Neural cell (in vitro differentiated cells): Measurements from ENCODE around the gene NHERF2. TPM values are rescaled to one million over a fixed set of nuclear protein-coding genes. Genes with fewer than 3 reads are reported as not detected.

ENCODE experiments used
- H2AFZ ChIP-seq: fragments of 200-600, 300-800 bp; sonication (generic), shearing (Covaris generic); 2 replicates; pipeline ENCODE4 v1.6.0; 2014; ENCODE audit warnings: low read depth, mild to moderate bottlenecking, antibody characterized with exemption, low read length, moderate library complexity
- H3F3A ChIP-seq: fragments of 200-600 bp; shearing (Covaris generic); 2 replicates; pipeline ENCODE4 v1.6.1; 2016; ENCODE audit warnings: mild to moderate bottlenecking, moderate library complexity, mixed read lengths, antibody characterized with exemption, low read length; ENCODE audit not compliant: insufficient read depth, poor library complexity, severe bottlenecking
- H3K27ac ChIP-seq: fragments of 200-600, 300-800 bp; sonication (generic), shearing (Covaris generic); 2 replicates; pipeline ENCODE4 v1.5.1; 2014; ENCODE audit warnings: mild to moderate bottlenecking, low read length, moderate library complexity
- H3K27me3 ChIP-seq: fragments of 300-800, 200-600 bp; sonication (generic), shearing (Covaris generic); 2 replicates; pipeline ENCODE4 v1.6.0; 2014; ENCODE audit warnings: mild to moderate bottlenecking, low read depth, low read length, moderate library complexity; ENCODE audit not compliant: insufficient read depth
- H3K36me3 ChIP-seq: fragments of 300-800, 200-600 bp; sonication (generic), shearing (Covaris generic); 2 replicates; pipeline ENCODE4 v1.5.1; 2014; ENCODE audit warnings: mild to moderate bottlenecking, antibody characterized with exemption, low read length, moderate library complexity; ENCODE audit not compliant: insufficient read depth
- H3K4me2 ChIP-seq: fragments of 300-800, 200-600 bp; sonication (generic), shearing (Covaris generic); 2 replicates; pipeline ENCODE4 v1.6.0; 2014; ENCODE audit warnings: mild to moderate bottlenecking, low read length
- H3K4me3 ChIP-seq: fragments of 300-800, 200-600 bp; sonication (generic), shearing (Covaris generic); 2 replicates; pipeline ENCODE4 v1.5.1; 2014; ENCODE audit warnings: mild to moderate bottlenecking, low read length, moderate library complexity
- H3K79me2 ChIP-seq: fragments of 200-600 bp; shearing (Covaris generic); replicated peaks from 2 replicates; pipeline ENCODE4 v1.6.0; 2014; ENCODE audit warnings: mild to moderate bottlenecking, low read length, moderate library complexity; ENCODE audit not compliant: insufficient read depth
- H3K9ac ChIP-seq: fragments of 300-800, 200-600 bp; sonication (generic), shearing (Covaris generic); 2 replicates; pipeline ENCODE4 v1.6.1; 2016; ENCODE audit warnings: mild to moderate bottlenecking, low read length, mixed read lengths
- H3K9me2 ChIP-seq: fragments of 200-600 bp; shearing (Covaris generic); 2 replicates; pipeline ENCODE4 v1.6.1; 2016; ENCODE audit warnings: mild to moderate bottlenecking, low read length, mixed read lengths; ENCODE audit not compliant: insufficient read depth
- H3K9me3 ChIP-seq: fragments of 200-600, 300-800 bp; sonication (generic), shearing (Covaris generic); 2 replicates; pipeline ENCODE4 v1.6.1; 2016; ENCODE audit warnings: mild to moderate bottlenecking, mixed run types, low read length, moderate library complexity, mixed read lengths
- H4K20me1 ChIP-seq: fragments of 200-600 bp; shearing (Covaris generic); 2 replicates; pipeline ENCODE4 v1.6.1; 2016; ENCODE audit warnings: mild to moderate bottlenecking, mixed run types; ENCODE audit not compliant: insufficient read depth
- CTCF ChIP-seq: fragments of 450-650 bp; IDR thresholded peaks from 2 replicates; pipeline ENCODE4 v1.5.1; 2014; ENCODE audit warnings: antibody characterized with exemption, mild to moderate bottlenecking, moderate library complexity; ENCODE audit not compliant: poor library complexity, severe bottlenecking
- EP300 ChIP-seq: fragments of 450-650 bp; conservative IDR thresholded peaks from 2 replicates; pipeline ENCODE4 v1.6.1; 2014; ENCODE audit warnings: antibody characterized with exemption, mild to moderate bottlenecking, moderate library complexity; ENCODE audit not compliant: poor library complexity, severe bottlenecking
- EZH2 ChIP-seq: fragments of 200-600, 300-800 bp; shearing (Covaris generic), sonication (generic); IDR thresholded peaks from 2 replicates; pipeline ENCODE4 v1.6.1; 2014; ENCODE audit warnings: antibody characterized with exemption, low read length, borderline replicate concordance, mild to moderate bottlenecking; ENCODE audit not compliant: insufficient read depth, poor library complexity, severe bottlenecking
- MXI1 ChIP-seq: fragments of 450-650 bp; conservative IDR thresholded peaks from 2 replicates; pipeline ENCODE4 v1.6.1; 2014; ENCODE audit warnings: antibody characterized with exemption, mild to moderate bottlenecking; ENCODE audit not compliant: poor library complexity, severe bottlenecking
- POLR2AphosphoS5 ChIP-seq: IDR thresholded peaks from 2 replicates; pipeline ENCODE4 v1.6.1; 2012
- RAD21 ChIP-seq: fragments of 450-650 bp; conservative IDR thresholded peaks from 2 replicates; pipeline ENCODE4 v1.6.1; 2014; ENCODE audit warnings: antibody characterized with exemption, mild to moderate bottlenecking, moderate library complexity
- REST ChIP-seq: IDR thresholded peaks from 2 replicates; pipeline ENCODE4 v1.6.1; 2012; ENCODE audit warnings: borderline replicate concordance
- SMC3 ChIP-seq: fragments of 450-650 bp; conservative IDR thresholded peaks from 2 replicates; pipeline ENCODE4 v1.6.1; 2014; ENCODE audit warnings: antibody characterized with exemption, mild to moderate bottlenecking, moderate library complexity; ENCODE audit not compliant: poor library complexity
- TAF1 ChIP-seq: IDR thresholded peaks from 2 replicates; pipeline ENCODE4 v1.6.1; 2012; ENCODE audit warnings: low read depth
- polyA plus RNA-seq: library from polyadenylated mRNA; depleted of rRNA; stranded (reverse); fragments of >200 nt; gene quantifications from 2 replicates; pipeline ENCODE4 v1.2.3, GENCODE V29; 2014

NHERF2 gene
- polyA plus RNA-seq, 1 donor from 2014 or later, result 3.4 TPM

- TF ChIP-seq EZH2 (no peak), REST (no peak), CTCF (no peak), MXI1 (no peak), EP300 (no peak), POLR2AphosphoS5 (no peak), TAF1 (no peak), RAD21 (no peak), SMC3 (no peak)
- H3K27ac ChIP-seq, result no peak overlapping the region
These were observed 39.5 kb upstream of the NHERF2 start for GRCh38 chr16:1987198-1987597.

GRCh38 chr16:1989209-1990100 is 37.2 kb upstream of the NHERF2 start, which contains the start of gene SYNGR3:
TSS of gene SYNGR3 (plus strand) at chr16:1989970. CDS start at chr16:1990103, 133 bp downstream.
- no peaks in the 10 kb centered on the region for H3K9me2 ChIP-seq
- H3K79me2 ChIP-seq, result no peaks in the 10 kb centered on the region
- H3K4me2 ChIP-seq, result peak within 1 kb of the TSS; percentile 78
- TF ChIP-seq RAD21 (no peak), POLR2AphosphoS5 (peak; percentile 81)
- peaks cover 21% of the 10 kb centered on the region for H3K27me3 ChIP-seq
- H3K9ac ChIP-seq, result peak within 1 kb of the TSS; percentile 80
- H2AFZ ChIP-seq, result peak within 1 kb of the TSS; percentile 33
- H3F3A ChIP-seq, result no peaks in the 10 kb centered on the region
- no peaks in the 10 kb centered on the region for H3K9me3 ChIP-seq
- no peaks in the 10 kb centered on the region for H4K20me1 ChIP-seq
- peak within 1 kb of the TSS; percentile 88 for H3K4me3 ChIP-seq
- H3K36me3 ChIP-seq, result no peaks in the 10 kb centered on the region
- H3K27ac ChIP-seq, result no peak within 1 kb of the TSS

More at GRCh38 chr16:1987198-1987597, 39.5 kb upstream of the NHERF2 start:
- H3F3A ChIP-seq, result no peaks in the 10 kb centered on the region
- H2AFZ ChIP-seq, result no peak overlapping the region
- H3K9me2 ChIP-seq, result no peaks in the 10 kb centered on the region
- H3K4me2 ChIP-seq, result no peak overlapping the region
- H3K9me3 ChIP-seq, result no peaks in the 10 kb centered on the region
- no peaks in the 10 kb centered on the region for H4K20me1 ChIP-seq
- H3K9ac ChIP-seq, result no peak overlapping the region
- no peak overlapping the region for H3K4me3 ChIP-seq
- H3K79me2 ChIP-seq, result no peaks in the 10 kb centered on the region
- H3K27me3 ChIP-seq, result peaks cover 21% of the 10 kb centered on the region
- H3K36me3 ChIP-seq, result no peaks in the 10 kb centered on the region
